Suprapubic skin (tissue), 4 donors: Measurements from ENCODE around the gene SUN3. TPM values are rescaled to one million over a fixed set of nuclear protein-coding genes. Genes with fewer than 3 reads are reported as not detected.

Source experiments
- DNase-seq, 2 donors: peaks; one replicate each; pipeline ENCODE4 v3.0.0-alpha.2; 2019; ENCODE audit warnings: low spot score in 2 of 2
- H3K27ac ChIP-seq: fragments of 200-600 bp; sonication (generic); one replicate; pipeline ENCODE4 v1.5.1; 2019
- H3K27me3 ChIP-seq: fragments of 200-600 bp; sonication (generic); one replicate; pipeline ENCODE4 v1.5.1; 2019
- H3K36me3 ChIP-seq: fragments of 200-600 bp; sonication (generic); one replicate; pipeline ENCODE4 v1.5.1; 2019
- H3K4me1 ChIP-seq: fragments of 200-600 bp; sonication (generic); one replicate; pipeline ENCODE4 v1.5.1; 2019
- H3K4me3 ChIP-seq: fragments of 200-600 bp; sonication (generic); one replicate; pipeline ENCODE4 v1.5.1; 2019; ENCODE audit warnings: mild to moderate bottlenecking
- H3K9me3 ChIP-seq: fragments of 200-600 bp; sonication (generic); one replicate; pipeline ENCODE4 v1.5.1; 2019
- EP300 ChIP-seq: sonication (generic); formaldehyde crosslinking; IDR thresholded peaks from one replicate; pipeline ENCODE4 v1.6.1; 2017; ENCODE audit warnings: antibody characterized with exemption
- POLR2A ChIP-seq, 2 donors: fragments of 450-650 bp; IDR thresholded peaks; one replicate each; pipeline ENCODE4 v1.6.1; 2017; ENCODE audit warnings: antibody characterized with exemption in 2 of 2, mild to moderate bottlenecking in 2 of 2, moderate library complexity in 2 of 2
- POLR2AphosphoS5 ChIP-seq, 3 donors: sonication (generic); formaldehyde crosslinking; IDR thresholded peaks; one replicate each; pipeline ENCODE4 v1.6.1; 2017; ENCODE audit warnings: antibody characterized with exemption in 3 of 3
- WGBS: methylation state at CpG from one replicate; pipeline ENCODE4 v1.1.5; 2018; 5-methylcytosine and 5-hydroxymethylcytosine counted together
- total RNA-seq, 4 donors: library from RNA; depleted of rRNA; stranded (reverse); fragments of >200 nt; gene quantifications; one replicate each; pipeline ENCODE4 v1.1.0, GENCODE V29; 2016
- TF ChIP-seq, protein P1 (sequence below), 2 donors: fragments of 200-600 bp in 1 of 2; fragments of 450-650 bp in 1 of 2; sonication (generic) in 1 of 2; IDR thresholded peaks; one replicate each; pipeline ENCODE4 v1.5.1; 2016 to 2019; ENCODE audit warnings: antibody characterized with exemption in 2 of 2, mild to moderate bottlenecking in 1 of 2, moderate library complexity in 1 of 2

Gene SUN3
- total RNA-seq, 4 donors from 2014 or later, result not detected

DNA sequence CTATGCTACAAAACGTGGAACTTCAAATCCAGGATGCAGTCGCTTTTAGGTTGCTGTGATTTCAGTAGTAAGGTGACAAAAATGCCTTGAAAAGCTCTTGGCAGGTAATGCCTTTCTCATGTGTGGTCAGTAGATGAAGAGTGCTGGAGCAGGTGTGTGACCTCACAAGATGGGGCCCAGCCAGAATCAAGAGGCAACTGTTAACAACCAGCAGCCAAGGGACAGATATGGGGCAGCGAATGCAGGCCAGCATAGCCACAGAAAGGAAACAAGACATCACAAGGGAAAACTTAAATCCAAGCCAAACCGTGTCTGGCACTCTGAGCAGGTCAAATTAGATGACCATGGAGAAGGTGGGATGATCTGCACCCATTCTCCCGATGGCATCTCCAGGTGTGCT is 61.8 kb downstream of the SUN3 start:
- no peak for DNase-seq
- H3K27me3 ChIP-seq, result no peaks in the 10 kb centered on the region
- TF ChIP-seq EP300, result no peak
- TF ChIP-seq, protein P1, sequence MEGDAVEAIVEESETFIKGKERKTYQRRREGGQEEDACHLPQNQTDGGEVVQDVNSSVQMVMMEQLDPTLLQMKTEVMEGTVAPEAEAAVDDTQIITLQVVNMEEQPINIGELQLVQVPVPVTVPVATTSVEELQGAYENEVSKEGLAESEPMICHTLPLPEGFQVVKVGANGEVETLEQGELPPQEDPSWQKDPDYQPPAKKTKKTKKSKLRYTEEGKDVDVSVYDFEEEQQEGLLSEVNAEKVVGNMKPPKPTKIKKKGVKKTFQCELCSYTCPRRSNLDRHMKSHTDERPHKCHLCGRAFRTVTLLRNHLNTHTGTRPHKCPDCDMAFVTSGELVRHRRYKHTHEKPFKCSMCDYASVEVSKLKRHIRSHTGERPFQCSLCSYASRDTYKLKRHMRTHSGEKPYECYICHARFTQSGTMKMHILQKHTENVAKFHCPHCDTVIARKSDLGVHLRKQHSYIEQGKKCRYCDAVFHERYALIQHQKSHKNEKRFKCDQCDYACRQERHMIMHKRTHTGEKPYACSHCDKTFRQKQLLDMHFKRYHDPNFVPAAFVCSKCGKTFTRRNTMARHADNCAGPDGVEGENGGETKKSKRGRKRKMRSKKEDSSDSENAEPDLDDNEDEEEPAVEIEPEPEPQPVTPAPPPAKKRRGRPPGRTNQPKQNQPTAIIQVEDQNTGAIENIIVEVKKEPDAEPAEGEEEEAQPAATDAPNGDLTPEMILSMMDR (IDR thresholded peaks at IDR 0.05), result no peak
- no peak for TF ChIP-seq POLR2AphosphoS5 (IDR thresholded peaks at IDR 0.05)
- TF ChIP-seq POLR2A (IDR thresholded peaks at IDR 0.05), result no peak
- H3K4me1 ChIP-seq, result peaks cover 6% of the 10 kb centered on the region
- 94% methylated on average over 5 of the region's 5 CpGs for WGBS
- no peak overlapping the region for H3K4me3 ChIP-seq
- H3K36me3 ChIP-seq, result peaks cover 71% of the 10 kb centered on the region
- no peak overlapping the region for H3K27ac ChIP-seq
- H3K9me3 ChIP-seq, result no peaks in the 10 kb centered on the region

DNA sequence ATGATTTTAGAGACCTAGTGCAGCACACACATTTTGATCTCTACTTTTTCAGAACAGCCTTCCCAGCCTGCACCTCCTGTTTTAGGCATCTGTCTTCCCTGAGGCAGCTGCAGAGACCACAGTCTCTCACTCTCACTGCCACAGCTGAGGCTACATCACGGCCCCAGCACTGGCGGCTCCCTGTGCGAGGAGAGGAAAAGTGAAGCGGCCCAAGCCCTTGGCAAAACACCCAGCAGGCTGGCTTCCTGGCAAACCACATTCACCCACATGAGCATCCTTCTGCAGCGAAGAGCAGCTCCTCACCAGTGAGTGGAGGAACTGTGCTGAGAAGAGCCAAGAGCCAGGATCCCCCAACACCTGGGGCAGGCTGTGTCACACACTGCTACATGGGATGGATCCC is 63.5 kb downstream of the SUN3 start:
- Histone ChIP-seq H3K4me3 (no peak overlapping the region), H3K4me1 (peaks cover 6% of the 10 kb centered on the region), H3K27ac (no peak overlapping the region), H3K27me3 (no peaks in the 10 kb centered on the region), H3K9me3 (no peaks in the 10 kb centered on the region), H3K36me3 (peaks cover 76% of the 10 kb centered on the region)
- WGBS, result 84% methylated on average over 5 of the region's 5 CpGs
- no peak for TF ChIP-seq EP300
- no peak for TF ChIP-seq POLR2AphosphoS5 (IDR thresholded peaks at IDR 0.05)
- no peak for TF ChIP-seq POLR2A (IDR thresholded peaks at IDR 0.05)
- TF ChIP-seq, protein P1 (IDR thresholded peaks at IDR 0.05), result no peak
- DNase-seq, result no peak

DNA sequence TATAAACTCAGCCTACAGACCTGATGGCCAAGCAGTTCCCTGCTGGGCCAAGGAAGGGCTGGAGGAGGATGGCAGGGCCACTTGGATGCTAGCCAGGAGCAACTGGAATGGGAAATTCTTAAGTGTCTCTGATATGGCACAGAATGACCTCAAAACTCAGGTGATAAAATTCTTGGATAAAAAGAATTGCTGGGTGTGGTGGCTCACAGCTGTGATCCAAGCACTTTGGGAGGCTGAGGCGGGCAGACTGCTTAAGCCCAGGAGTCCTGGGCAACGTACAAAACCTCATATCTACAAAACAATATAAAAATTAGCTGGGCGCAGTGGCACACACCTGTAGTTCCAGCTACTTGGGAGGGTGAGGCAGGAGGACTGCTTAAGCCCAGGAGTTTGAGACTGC is 66.6 kb downstream of the SUN3 start:
- peaks cover 64% of the 10 kb centered on the region for H3K36me3 ChIP-seq
- no peaks in the 10 kb centered on the region for H3K9me3 ChIP-seq
- no peak for DNase-seq
- H3K4me3 ChIP-seq, result no peak overlapping the region
- WGBS, result 95% methylated on average over 3 of the region's 3 CpGs
- TF ChIP-seq POLR2A (IDR thresholded peaks at IDR 0.05), result no peak
- TF ChIP-seq, protein P1 (IDR thresholded peaks at IDR 0.05), result no peak
- TF ChIP-seq EP300, result no peak
- no peak for TF ChIP-seq POLR2AphosphoS5 (IDR thresholded peaks at IDR 0.05)
- no peak overlapping the region for H3K27ac ChIP-seq
- H3K27me3 ChIP-seq, result no peaks in the 10 kb centered on the region
- no peaks in the 10 kb centered on the region for H3K4me1 ChIP-seq

DNA sequence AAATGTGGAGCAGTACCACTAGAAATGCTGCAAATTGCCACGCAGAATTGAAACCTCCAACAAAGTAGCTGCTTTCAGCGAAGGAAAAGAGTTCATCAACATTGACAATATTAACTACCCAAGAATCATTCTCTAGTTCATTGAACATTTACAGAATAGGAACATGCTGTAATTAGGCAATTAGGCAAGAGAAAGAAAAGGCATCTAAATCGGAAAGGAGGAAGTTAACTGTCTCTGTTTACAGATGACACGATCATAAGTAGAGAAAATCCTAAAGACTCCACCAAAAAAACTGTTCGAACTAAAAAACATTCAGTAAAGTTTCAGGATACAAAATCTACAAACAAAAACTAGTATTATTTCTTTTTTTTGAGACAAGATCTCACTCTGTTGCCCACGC is 71.8 kb downstream of the SUN3 start:
- Histone ChIP-seq H3K27ac (no peak overlapping the region), H3K4me3 (no peak overlapping the region), H3K36me3 (peaks cover 36% of the 10 kb centered on the region), H3K4me1 (no peaks in the 10 kb centered on the region), H3K27me3 (no peaks in the 10 kb centered on the region), H3K9me3 (no peaks in the 10 kb centered on the region)
- 79% methylated on average over 6 of the region's 6 CpGs for WGBS
- no peak for DNase-seq
- no peak for TF ChIP-seq POLR2A (IDR thresholded peaks at IDR 0.05)
- TF ChIP-seq, protein P1 (IDR thresholded peaks at IDR 0.05), result no peak
- TF ChIP-seq POLR2AphosphoS5 (IDR thresholded peaks at IDR 0.05), result no peak
- TF ChIP-seq EP300, result no peak

DNA sequence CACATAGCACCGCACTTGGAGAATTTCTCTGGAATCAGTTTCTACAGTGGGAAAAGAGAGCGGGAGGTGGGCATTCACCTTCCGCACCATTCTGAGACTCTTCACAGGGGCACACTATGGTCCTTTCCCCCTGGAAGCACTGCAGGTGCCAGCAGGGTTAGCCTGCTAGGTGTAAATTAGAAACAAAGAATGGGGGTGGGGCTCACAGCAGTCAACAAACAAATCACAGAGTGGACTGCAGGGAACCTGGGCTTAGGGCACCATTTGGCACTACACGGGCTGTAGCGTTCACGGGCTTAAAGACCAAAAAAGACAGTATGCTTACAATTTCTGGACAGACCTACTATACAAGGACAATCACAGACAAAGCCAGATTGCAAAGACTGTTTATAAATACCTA is 72.7 kb downstream of the SUN3 start:
- no peak overlapping the region for H3K4me3 ChIP-seq
- peaks cover 26% of the 10 kb centered on the region for H3K36me3 ChIP-seq
- H3K27me3 ChIP-seq, result no peaks in the 10 kb centered on the region
- H3K4me1 ChIP-seq, result no peaks in the 10 kb centered on the region
- WGBS, result 87% methylated on average over 6 of the region's 6 CpGs
- DNase-seq, result no peak
- TF ChIP-seq EP300 (no peak), POLR2A (IDR thresholded peaks at IDR 0.05) (no peak), POLR2AphosphoS5 (IDR thresholded peaks at IDR 0.05) (no peak)
- TF ChIP-seq, protein P1 (IDR thresholded peaks at IDR 0.05), result no peak
- H3K9me3 ChIP-seq, result no peaks in the 10 kb centered on the region
- no peak overlapping the region for H3K27ac ChIP-seq
